Astrocyte (in vitro differentiated cells and primary cell): ENCODE results near the gene SDHAF2. TPM values are rescaled to one million over a fixed set of nuclear protein-coding genes. Genes with fewer than 3 reads are reported as not detected.

ENCODE experiments used
- DNase-seq: peaks from one replicate; pipeline ENCODE4 v3.0.0-alpha.2; 2010; ENCODE audit warnings: low read depth
- FAIRE-seq: peaks from 2 replicates; lab custom pipeline; 2011; peaks lifted over from hg19 to GRCh38; lab: Jason Lieb, UNC
- H2AFZ ChIP-seq: 2 replicates; pipeline ENCODE4 v1.6.0; 2012; ENCODE audit warnings: low read depth, low read length, inconsistent platforms
- H3K27ac ChIP-seq: 2 replicates; pipeline ENCODE4 v1.5.1; 2011; ENCODE audit warnings: low read depth, low read length, inconsistent platforms
- H3K27me3 ChIP-seq: 2 replicates; pipeline ENCODE4 v1.6.0; 2011; ENCODE audit warnings: low read length, inconsistent platforms; ENCODE audit not compliant: insufficient read depth
- H3K36me3 ChIP-seq: 2 replicates; pipeline ENCODE4 v1.5.1; 2011; ENCODE audit warnings: low read length, inconsistent platforms; ENCODE audit not compliant: insufficient read depth
- H3K4me1 ChIP-seq: 2 replicates; pipeline ENCODE4 v1.5.1; 2011; ENCODE audit warnings: low read length, inconsistent platforms; ENCODE audit not compliant: insufficient read depth
- H3K4me2 ChIP-seq: 2 replicates; pipeline ENCODE4 v1.6.0; 2012; ENCODE audit warnings: low read length, inconsistent platforms
- H3K4me3 ChIP-seq: 2 replicates; pipeline ENCODE4 v1.5.1; 2011; ENCODE audit warnings: low read depth, mild to moderate bottlenecking, low read length, inconsistent platforms; ENCODE audit not compliant: insufficient read depth
- H3K79me2 ChIP-seq: 2 replicates; pipeline ENCODE4 v1.6.0; 2012; ENCODE audit warnings: mild to moderate bottlenecking, low read length, inconsistent platforms; ENCODE audit not compliant: insufficient read depth
- H3K9ac ChIP-seq: 2 replicates; pipeline ENCODE4 v1.6.0; 2012; ENCODE audit warnings: mild to moderate bottlenecking, low read length, inconsistent platforms
- H3K9me3 ChIP-seq: 2 replicates; pipeline ENCODE4 v1.5.1; 2012; ENCODE audit warnings: low read depth, mild to moderate bottlenecking, low read length, inconsistent platforms; ENCODE audit not compliant: insufficient read depth
- H4K20me1 ChIP-seq: 2 replicates; pipeline ENCODE4 v1.6.0; 2012; ENCODE audit warnings: low read length, inconsistent platforms; ENCODE audit not compliant: insufficient read depth
- H3K27ac Mint-ChIP-seq: one replicate; pipeline ENCODE4 v1.8.0; 2021; ENCODE audit warnings: mild to moderate bottlenecking, mixed read lengths; ENCODE audit not compliant: unreplicated experiment
- H3K27me3 Mint-ChIP-seq: one replicate; pipeline ENCODE4 v1.8.0; 2021; ENCODE audit warnings: low read depth, mixed read lengths; ENCODE audit not compliant: unreplicated experiment
- H3K36me3 Mint-ChIP-seq: one replicate; pipeline ENCODE4 v1.8.0; 2021; ENCODE audit warnings: low read depth, mixed read lengths; ENCODE audit not compliant: unreplicated experiment
- H3K4me1 Mint-ChIP-seq: one replicate; pipeline ENCODE4 v1.8.0; 2021; ENCODE audit warnings: low read depth, mixed read lengths; ENCODE audit not compliant: unreplicated experiment
- H3K4me3 Mint-ChIP-seq: one replicate; pipeline ENCODE4 v1.8.0; 2021; ENCODE audit warnings: mild to moderate bottlenecking, moderate library complexity, mixed read lengths; ENCODE audit not compliant: unreplicated experiment
- H3K9me3 Mint-ChIP-seq: one replicate; pipeline ENCODE4 v1.8.0; 2021; ENCODE audit warnings: mild to moderate bottlenecking, mixed read lengths; ENCODE audit not compliant: unreplicated experiment
- CTCF ChIP-seq: IDR thresholded peaks from 2 replicates; pipeline ENCODE4 v1.5.1; 2011; ENCODE audit warnings: low read depth, mild to moderate bottlenecking, inconsistent platforms, low read length, moderate library complexity; ENCODE audit not compliant: insufficient read depth
- EZH2 ChIP-seq: IDR thresholded peaks from 2 replicates; pipeline ENCODE4 v1.6.1; 2012; ENCODE audit warnings: mild to moderate bottlenecking, low read length, inconsistent platforms; ENCODE audit not compliant: insufficient read depth
- total RNA-seq: library from RNA; stranded (reverse); gene quantifications from 2 replicates; pipeline ENCODE4 v1.2.1, GENCODE V29; 2021

Gene SDHAF2
- total RNA-seq, 1 donor from 2014 or later = 38.8 TPM

GRCh38 chr11:61447601-61448551 lies 18.0 kb downstream of the SDHAF2 start:
- TF ChIP-seq EZH2 (no peak), CTCF (no peak)
- no peaks in the 10 kb centered on the region for H3K27me3 ChIP-seq
- H3K27ac Mint-ChIP-seq = no peak overlapping the region
- H3K4me1 ChIP-seq = peaks cover 10% of the 10 kb centered on the region
- no peak overlapping the region for H3K9ac ChIP-seq
- no peaks in the 10 kb centered on the region for H3K9me3 Mint-ChIP-seq
- no peaks in the 10 kb centered on the region for H3K9me3 ChIP-seq
- H3K4me3 Mint-ChIP-seq = no peak overlapping the region
- H3K36me3 Mint-ChIP-seq = peaks cover 9% of the 10 kb centered on the region
- no peaks in the 10 kb centered on the region for H3K27me3 Mint-ChIP-seq
- no peak for FAIRE-seq
- H3K4me1 Mint-ChIP-seq = peaks cover 24% of the 10 kb centered on the region
- H3K4me2 ChIP-seq = no peak overlapping the region
- no peak overlapping the region for H3K4me3 ChIP-seq
- H3K27ac ChIP-seq = no peak overlapping the region
- peaks cover 21% of the 10 kb centered on the region for H3K36me3 ChIP-seq
- peaks cover 69% of the 10 kb centered on the region for H4K20me1 ChIP-seq
- H3K79me2 ChIP-seq = peaks cover 18% of the 10 kb centered on the region
- DNase-seq = no peak
- no peak overlapping the region for H2AFZ ChIP-seq

- no peaks in the 10 kb centered on the region for H3K27me3 ChIP-seq
- Mint-ChIP-seq H3K36me3 (peaks cover 9% of the 10 kb centered on the region), H3K27me3 (no peaks in the 10 kb centered on the region), H3K9me3 (no peaks in the 10 kb centered on the region), H3K4me3 (no peak overlapping the region), H3K4me1 (peaks cover 24% of the 10 kb centered on the region), H3K27ac (no peak overlapping the region)
- no peak overlapping the region for H3K27ac ChIP-seq
- peaks cover 68% of the 10 kb centered on the region for H4K20me1 ChIP-seq
- DNase-seq (no peak), FAIRE-seq (no peak)
- peaks cover 10% of the 10 kb centered on the region for H3K4me1 ChIP-seq
- no peak for TF ChIP-seq EZH2
- H3K79me2 ChIP-seq = peaks cover 12% of the 10 kb centered on the region
- H3K36me3 ChIP-seq = peaks cover 19% of the 10 kb centered on the region
- H3K4me3 ChIP-seq = no peak overlapping the region
- H3K9ac ChIP-seq = no peak overlapping the region
- H3K9me3 ChIP-seq = no peaks in the 10 kb centered on the region
- no peak overlapping the region for H3K4me2 ChIP-seq
- H2AFZ ChIP-seq = no peak overlapping the region
Measured at GRCh38 chr11:61448552-61448927, 18.6 kb downstream of the SDHAF2 start.

- DNase-seq = no peak
- TF ChIP-seq EZH2 = no peak
- TF ChIP-seq CTCF = no peak
- Histone ChIP-seq H3K9ac (no peak overlapping the region), H2AFZ (no peak overlapping the region), H3K79me2 (peaks cover 4% of the 10 kb centered on the region), H3K4me3 (no peak overlapping the region), H3K27me3 (no peaks in the 10 kb centered on the region), H3K9me3 (no peaks in the 10 kb centered on the region), H4K20me1 (peaks cover 68% of the 10 kb centered on the region), H3K36me3 (peaks cover 14% of the 10 kb centered on the region), H3K4me2 (no peak overlapping the region), H3K27ac (no peak overlapping the region), H3K4me1 (no peaks in the 10 kb centered on the region)
- Mint-ChIP-seq H3K36me3 (peaks cover 21% of the 10 kb centered on the region), H3K27me3 (no peaks in the 10 kb centered on the region), H3K9me3 (no peaks in the 10 kb centered on the region), H3K27ac (no peak overlapping the region), H3K4me1 (peaks cover 9% of the 10 kb centered on the region), H3K4me3 (no peak overlapping the region)
- FAIRE-seq = no peak
Measured at GRCh38 chr11:61452825-61453224, 22.9 kb downstream of the SDHAF2 start.
